Heart left ventricle (tissue), 16 donors: ENCODE measurements around the gene SIGMAR1. TPM values are rescaled to one million over a fixed set of nuclear protein-coding genes. Genes with fewer than 3 reads are reported as not detected.

Experiments
- ATAC-seq, 4 donors: fragments of 200-7000 bp; cut with Tn5 transposase; one replicate each; pipeline ENCODE4 v1.9.1; 2020 to 2022; ENCODE audit warnings: moderate library complexity in 4 of 4, mild to moderate bottlenecking in 3 of 4, moderate number of reproducible peaks in 1 of 4
- DNase-seq, 5 donors: peaks; one replicate each; pipeline ENCODE4 v3.0.0-alpha.2; 2020
- H3K27ac ChIP-seq, 12 donors: fragments of 200-600 bp; sonication (generic) in 4 of 12; one replicate each; pipeline versions ENCODE4 v1.5.0 to v1.8.0; 2016 to 2022; ENCODE audit warnings: mild to moderate bottlenecking in 2 of 12
- H3K27me3 ChIP-seq, 9 donors: fragments of 200-600 bp; sonication (generic) in 2 of 9; one replicate each; pipeline versions ENCODE4 v1.5.1 to v1.8.0; 2016 to 2022; ENCODE audit warnings: mild to moderate bottlenecking in 3 of 9
- H3K36me3 ChIP-seq, 9 donors: fragments of 200-600 bp; sonication (generic) in 2 of 9; one replicate each; pipeline versions ENCODE4 v1.5.0 to v1.8.0; 2018 to 2022; ENCODE audit warnings: mild to moderate bottlenecking in 2 of 9
- H3K4me1 ChIP-seq, 12 donors: fragments of 200-600 bp; sonication (generic) in 4 of 12; one replicate each; pipeline versions ENCODE4 v1.5.0 to v1.8.0; 2016 to 2022; ENCODE audit warnings: mild to moderate bottlenecking in 3 of 12
- H3K4me3 ChIP-seq, 12 donors: fragments of 200-600 bp; sonication (generic) in 4 of 12; one replicate each; pipeline versions ENCODE4 v1.5.0 to v1.8.0; 2017 to 2022; ENCODE audit warnings: mild to moderate bottlenecking in 9 of 12, moderate library complexity in 4 of 12
- H3K9me3 ChIP-seq, 12 donors: fragments of 200-600 bp; sonication (generic) in 4 of 12; one replicate each; pipeline versions ENCODE4 v1.5.0 to v1.8.0; 2016 to 2022; ENCODE audit warnings: mild to moderate bottlenecking in 1 of 12
- POLR2A ChIP-seq, 2 donors: fragments of 450-650 bp; IDR thresholded peaks; one replicate each; pipeline ENCODE4 v1.6.1; 2017; ENCODE audit warnings: antibody characterized with exemption in 2 of 2, mild to moderate bottlenecking in 2 of 2, moderate library complexity in 2 of 2
- WGBS, 4 donors: extraction: QIAGEN DNeasy Blood & Tissue Kit in 2 of 4; methylation state at CpG; one replicate each; pipeline versions ENCODE4 v1.1.5 to v1.1.7; 2013 to 2018; 5-methylcytosine and 5-hydroxymethylcytosine counted together
- intact Hi-C, 10 donors: fragments of 100-400 bp; cut with DNase I; formaldehyde crosslinking; loops; one replicate each; pipeline versions ENCODE4 v1.11.1 to v1.14.2; 2022
- polyA plus RNA-seq, 2 donors: library from polyadenylated mRNA; stranded (reverse); fragments of 200-250 nt; gene quantifications; one replicate each; pipeline ENCODE4 v1.2.3, GENCODE V29; 2013
- total RNA-seq, 9 donors: library from RNA; depleted of rRNA in 2 of 9; stranded (reverse); fragments of >200 nt in 2 of 9; fragmentation: NEBNext Ultra II Directional in 3 of 9; extraction: Animal tissue kit (Norgen Biotek cat#: 25700) in 3 of 9; gene quantifications; one replicate each; pipeline versions ENCODE4 v1.1.0 to v1.2.4, GENCODE V29; 2016 to 2023
- TF ChIP-seq, protein P1 (sequence below), 12 donors: fragments of 200-600 bp; sonication (generic) in 4 of 12; IDR thresholded peaks; one replicate each; pipeline versions ENCODE4 v1.5.0 to v1.8.0; 2018 to 2022; ENCODE audit warnings: antibody characterized with exemption in 12 of 12, mild to moderate bottlenecking in 5 of 12
- donor health status: ischemic (EF 13 %, LVEDD 7.1; RV severe dilation, severe dysfunction).
- donor health status: healthy with polysubstance abuse.
- donor health status: DM: no; HTN: yes; CAD: no.
- donor health status: DM: no; HTN: no; CAD: no.
- donor health status: ischemic (EF 25% LVEDD 6.9; RV normal size, moderate dysfunction).
- donor health status: ischemic (EF 25% LVEDD 5.7; RV mildly dilated, moderate dysfunction).
- donor health status: healthy.
- donor health status: DM: yes; HTN: yes; CAD: no.
- donor health status: ischemic (EF 35%, LVEDD 5.7; RV mildly dilated, moderate dysfunction).
- donor health status: nonischemic (EF 11% LVEDD 7.7; RV severe dilation, severe dysfunction).
- donor health status: DM: yes; HTN: yes; CAD: no.
- donor health status: PGD.
- donor health status: ischemic (EF 29% LVEDD 5.4; RV normal size, mild dysfunction).
- donor health status: nonischemic (EF 23%, LVEDD 6.1; RV moderate dilation, normal function).

SIGMAR1 gene
- total and polyA plus RNA-seq, 11 donors: 17.0 to 55.3 (median 24.9) TPM

DNA sequence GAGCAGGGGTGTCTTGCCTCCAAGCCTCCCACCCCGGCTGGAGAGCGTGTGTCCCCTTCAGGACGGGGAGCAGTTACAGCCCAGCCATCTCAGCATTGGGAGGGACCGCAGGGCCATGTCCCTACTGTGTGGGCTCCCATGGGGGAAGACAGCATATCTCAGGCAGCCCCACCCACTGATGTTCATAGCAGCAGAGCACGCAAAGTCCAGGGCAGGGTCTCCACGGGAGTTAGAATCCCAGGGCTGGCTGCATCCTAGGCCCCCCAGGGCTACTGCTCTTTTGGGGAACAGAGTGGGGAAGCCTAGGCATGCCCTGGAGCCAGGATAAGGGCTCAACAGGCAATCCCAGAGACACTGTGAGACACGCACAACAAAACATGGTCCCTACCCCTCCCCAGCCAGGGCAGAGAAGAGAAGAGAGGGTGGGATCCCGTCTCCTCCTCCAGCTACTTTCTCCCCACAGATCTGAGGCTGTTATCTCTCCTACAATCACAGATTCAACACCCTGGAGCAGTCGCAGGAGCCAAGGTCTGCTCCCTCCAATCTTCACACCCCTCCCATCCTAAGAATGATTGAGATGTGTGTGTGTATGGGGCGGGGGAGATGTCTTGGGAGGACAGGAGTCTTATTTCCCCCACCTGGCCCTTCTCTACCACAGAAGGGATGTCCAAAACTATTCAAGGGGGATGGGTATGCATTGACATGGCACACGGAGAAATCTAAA, 51.5 kb downstream of the SIGMAR1 start:
- Histone ChIP-seq H3K27me3 (peaks cover 8 to 72% (median 13%) of the 10 kb centered on the region in 9 donors), H3K4me1 (peaks cover 0 to 27% (median 13%) of the 10 kb centered on the region in 12 donors), H3K27ac (no peak overlapping the region), H3K4me3 (no peak overlapping the region), H3K9me3 (no peaks in the 10 kb centered on the region), H3K36me3 (no peaks in the 10 kb centered on the region)
- no peak for TF ChIP-seq POLR2A (IDR thresholded peaks at IDR 0.05)
- TF ChIP-seq, protein P1, sequence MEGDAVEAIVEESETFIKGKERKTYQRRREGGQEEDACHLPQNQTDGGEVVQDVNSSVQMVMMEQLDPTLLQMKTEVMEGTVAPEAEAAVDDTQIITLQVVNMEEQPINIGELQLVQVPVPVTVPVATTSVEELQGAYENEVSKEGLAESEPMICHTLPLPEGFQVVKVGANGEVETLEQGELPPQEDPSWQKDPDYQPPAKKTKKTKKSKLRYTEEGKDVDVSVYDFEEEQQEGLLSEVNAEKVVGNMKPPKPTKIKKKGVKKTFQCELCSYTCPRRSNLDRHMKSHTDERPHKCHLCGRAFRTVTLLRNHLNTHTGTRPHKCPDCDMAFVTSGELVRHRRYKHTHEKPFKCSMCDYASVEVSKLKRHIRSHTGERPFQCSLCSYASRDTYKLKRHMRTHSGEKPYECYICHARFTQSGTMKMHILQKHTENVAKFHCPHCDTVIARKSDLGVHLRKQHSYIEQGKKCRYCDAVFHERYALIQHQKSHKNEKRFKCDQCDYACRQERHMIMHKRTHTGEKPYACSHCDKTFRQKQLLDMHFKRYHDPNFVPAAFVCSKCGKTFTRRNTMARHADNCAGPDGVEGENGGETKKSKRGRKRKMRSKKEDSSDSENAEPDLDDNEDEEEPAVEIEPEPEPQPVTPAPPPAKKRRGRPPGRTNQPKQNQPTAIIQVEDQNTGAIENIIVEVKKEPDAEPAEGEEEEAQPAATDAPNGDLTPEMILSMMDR (IDR thresholded peaks at IDR 0.05): no peak
- intact Hi-C loops: no loop called here
- 48 to 52% (median 49%) methylated on average over 10 to 11 of the region's 11 CpGs for WGBS, 4 donors
- ATAC-seq (no peak), DNase-seq (no peak)

DNA sequence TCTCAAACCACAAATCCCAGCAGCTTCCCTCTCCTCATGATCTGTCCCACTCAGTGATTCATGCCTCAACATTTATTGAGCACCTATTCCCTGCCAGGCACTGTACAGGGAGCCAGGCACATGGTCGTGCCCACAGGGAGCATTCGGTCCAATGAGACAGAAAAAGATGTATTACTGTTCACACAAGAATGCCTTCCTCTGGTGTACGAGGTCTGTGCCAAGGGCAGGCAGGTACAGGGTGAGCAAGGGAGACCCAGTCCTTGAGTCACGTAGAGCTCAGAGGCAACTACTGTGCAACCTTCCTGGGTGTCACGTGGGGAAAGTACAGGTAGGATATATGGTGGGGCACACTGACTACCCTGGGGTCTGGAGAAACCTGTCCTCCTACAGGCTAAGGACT, 52.6 kb downstream of the SIGMAR1 start:
- no peak for DNase-seq
- TF ChIP-seq POLR2A (IDR thresholded peaks at IDR 0.05): no peak
- TF ChIP-seq, protein P1 (IDR thresholded peaks at IDR 0.05): no peak
- Histone ChIP-seq H3K27ac (no peak overlapping the region), H3K36me3 (no peaks in the 10 kb centered on the region), H3K9me3 (no peaks in the 10 kb centered on the region), H3K4me1 (peaks cover 0 to 15% (median 5%) of the 10 kb centered on the region in 12 donors), H3K27me3 (peaks cover 7 to 72% (median 11%) of the 10 kb centered on the region in 9 donors), H3K4me3 (no peak overlapping the region)
- intact Hi-C loops: no loop called here
- WGBS, 4 donors: 80 to 90% (median 83%) methylated on average over 4 to 5 of the region's 5 CpGs
- ATAC-seq: no peak

Other genes starting within 250 kb of the SIGMAR1 start
- 10 to 100 TPM; 12.7 to 36.7 (median 25.9) TPM for gene FAM219A, start 179.2 kb downstream of the SIGMAR1 start, total RNA-seq
- gene FAM219A, start 179.2 kb downstream of the SIGMAR1 start, polyA plus RNA-seq: 10 to 100 TPM; 15.4 to 39.1 TPM
- gene DNAI1, start 179.0 kb downstream of the SIGMAR1 start, total RNA-seq: under 1 TPM in 2 of 9 donors, not detected in 7; 0.43 to 0.86 TPM
- gene DNAI1, start 179.0 kb downstream of the SIGMAR1 start, polyA plus RNA-seq: under 1 TPM in 1 of 2 donors, not detected in 1; 0.36 TPM
- 1 to 10 TPM in 1 of 9 donors, under 1 TPM in 6, not detected in 2; 0.37 to 1.2 (median 0.52) TPM for gene ENHO, start 114.8 kb downstream of the SIGMAR1 start, total RNA-seq
- under 1 TPM; 0.26 to 0.27 TPM for gene ENHO, start 114.8 kb downstream of the SIGMAR1 start, polyA plus RNA-seq
- gene CNTFR, start 48.1 kb downstream of the SIGMAR1 start, total RNA-seq: 1 to 10 TPM in 5 of 9 donors, under 1 TPM in 4; 0.43 to 9.8 (median 1.2) TPM
- 1 to 10 TPM; 2.2 to 2.3 TPM for gene CNTFR, start 48.1 kb downstream of the SIGMAR1 start, polyA plus RNA-seq
- 10 to 100 TPM; 22.5 to 79.2 (median 38.3) TPM for gene RPP25L, start 25.7 kb downstream of the SIGMAR1 start, total RNA-seq
- 10 to 100 TPM; 31.7 to 59.9 TPM for gene RPP25L, start 25.7 kb downstream of the SIGMAR1 start, polyA plus RNA-seq
- 100 to 1,000 TPM; 104 to 155 (median 125) TPM for gene DCTN3, start 17.3 kb downstream of the SIGMAR1 start, total RNA-seq
- 100 to 1,000 TPM in 1 of 2 donors, 10 to 100 TPM in 1; 73.8 to 118 TPM for gene DCTN3, start 17.3 kb downstream of the SIGMAR1 start, polyA plus RNA-seq
- gene ARID3C, start 8.7 kb downstream of the SIGMAR1 start, total RNA-seq: under 1 TPM in 1 of 9 donors, not detected in 8; 0.20 TPM
- gene ARID3C, start 8.7 kb downstream of the SIGMAR1 start, polyA plus RNA-seq: not detected
- 10 to 100 TPM; 33.2 to 67.9 (median 41.2) TPM for gene GALT, start 8.9 kb upstream of the SIGMAR1 start, total RNA-seq
- 10 to 100 TPM; 16.8 to 44.5 TPM for gene GALT, start 8.9 kb upstream of the SIGMAR1 start, polyA plus RNA-seq
- gene IL11RA, start 14.4 kb upstream of the SIGMAR1 start, total RNA-seq: 100 to 1,000 TPM in 1 of 9 donors, 10 to 100 TPM in 8; 32.4 to 113 (median 50.1) TPM
- 10 to 100 TPM; 20.8 to 23.3 TPM for gene IL11RA, start 14.4 kb upstream of the SIGMAR1 start, polyA plus RNA-seq
- under 1 TPM in 2 of 9 donors, not detected in 7; 0.35 to 0.40 TPM for gene CCL27, start 24.9 kb upstream of the SIGMAR1 start, total RNA-seq
- gene CCL27, start 24.9 kb upstream of the SIGMAR1 start, polyA plus RNA-seq: under 1 TPM in 1 of 2 donors, not detected in 1; 0.57 TPM
- gene CCL19, start 53.5 kb upstream of the SIGMAR1 start, total RNA-seq: 10 to 100 TPM in 1 of 9 donors, 1 to 10 TPM in 2, under 1 TPM in 1, not detected in 5; 0.56 to 25.7 (median 2.5) TPM
- under 1 TPM; 0.46 to 0.60 TPM for gene CCL19, start 53.5 kb upstream of the SIGMAR1 start, polyA plus RNA-seq
- gene CCL21, start 72.3 kb upstream of the SIGMAR1 start, total RNA-seq: 100 to 1,000 TPM in 1 of 9 donors, 10 to 100 TPM in 5, 1 to 10 TPM in 3; 1.3 to 156 (median 16.6) TPM
- 10 to 100 TPM; 13.9 to 20.4 TPM for gene CCL21, start 72.3 kb upstream of the SIGMAR1 start, polyA plus RNA-seq